ENCODE data around the gene RAB17.

Gene RAB17

DNA sequence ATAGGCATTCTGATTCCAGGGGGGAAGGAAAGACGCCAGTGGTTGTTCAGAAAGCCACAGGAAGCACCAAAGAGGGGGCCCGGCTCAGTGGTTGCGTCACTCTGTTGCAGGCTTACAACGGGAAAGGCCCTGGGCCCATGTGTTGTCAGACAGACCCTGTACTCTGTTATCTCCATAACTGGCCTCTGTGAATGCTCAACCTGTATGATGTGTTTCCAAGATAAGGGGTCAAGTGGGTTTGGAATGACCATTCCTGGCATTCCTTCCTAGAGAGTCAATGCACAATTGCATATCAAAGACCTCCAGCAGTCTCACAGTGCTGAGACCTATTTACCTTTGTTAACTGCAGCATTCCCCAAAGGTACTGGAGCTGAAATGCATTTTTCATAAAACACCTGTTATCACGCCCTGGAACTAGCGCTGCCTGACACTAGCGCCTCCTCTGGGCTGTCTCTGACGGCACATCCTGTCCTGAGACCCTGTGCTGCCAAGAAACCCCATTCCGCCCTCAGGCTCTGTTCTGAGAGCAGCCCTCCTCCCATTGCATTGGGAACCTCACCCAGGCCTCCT is 23.7 kb upstream of the RAB17 start:
- ATAC-seq: no peak; the same call in 2 of the 3 replicates

DNA sequence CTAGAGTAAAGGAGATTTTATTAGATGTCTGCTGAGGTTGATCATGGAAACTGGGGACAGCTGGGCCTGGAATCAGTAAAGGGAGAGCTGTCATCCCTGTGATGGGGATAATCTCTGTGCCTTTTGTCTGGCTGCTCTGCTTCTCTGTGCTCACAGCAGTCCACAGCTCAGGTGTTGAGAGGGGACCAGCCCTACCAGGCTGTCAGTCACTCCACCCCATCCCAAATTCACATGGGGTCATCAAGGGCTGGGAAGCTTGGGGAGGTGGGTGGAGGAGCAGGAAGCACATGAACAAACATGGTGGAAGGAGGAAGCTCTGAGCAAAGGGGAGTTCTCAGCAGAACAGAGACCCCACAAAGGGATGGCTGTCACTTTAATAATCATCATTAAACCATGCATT is 23.1 kb upstream of the RAB17 start:
- no peak for ATAC-seq
- no peak for TF ChIP-seq GLIS3 (CRISPR knock-in tag; IDR thresholded peaks at IDR 0.05)
- TF ChIP-seq, protein P1, sequence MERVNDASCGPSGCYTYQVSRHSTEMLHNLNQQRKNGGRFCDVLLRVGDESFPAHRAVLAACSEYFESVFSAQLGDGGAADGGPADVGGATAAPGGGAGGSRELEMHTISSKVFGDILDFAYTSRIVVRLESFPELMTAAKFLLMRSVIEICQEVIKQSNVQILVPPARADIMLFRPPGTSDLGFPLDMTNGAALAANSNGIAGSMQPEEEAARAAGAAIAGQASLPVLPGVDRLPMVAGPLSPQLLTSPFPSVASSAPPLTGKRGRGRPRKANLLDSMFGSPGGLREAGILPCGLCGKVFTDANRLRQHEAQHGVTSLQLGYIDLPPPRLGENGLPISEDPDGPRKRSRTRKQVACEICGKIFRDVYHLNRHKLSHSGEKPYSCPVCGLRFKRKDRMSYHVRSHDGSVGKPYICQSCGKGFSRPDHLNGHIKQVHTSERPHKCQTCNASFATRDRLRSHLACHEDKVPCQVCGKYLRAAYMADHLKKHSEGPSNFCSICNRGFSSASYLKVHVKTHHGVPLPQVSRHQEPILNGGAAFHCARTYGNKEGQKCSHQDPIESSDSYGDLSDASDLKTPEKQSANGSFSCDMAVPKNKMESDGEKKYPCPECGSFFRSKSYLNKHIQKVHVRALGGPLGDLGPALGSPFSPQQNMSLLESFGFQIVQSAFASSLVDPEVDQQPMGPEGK (CRISPR knock-in tag; IDR thresholded peaks at IDR 0.05; ENCODE audit: borderline replicate concordance): no peak
- TF ChIP-seq ZNF565 (CRISPR knock-in tag; conservative IDR thresholded peaks at IDR 0.05; ENCODE audit: low read depth): no peak
- TF ChIP-seq ZFP30 (CRISPR knock-in tag; IDR thresholded peaks at IDR 0.05): no peak
- no peak for TF ChIP-seq SNAI2 (CRISPR knock-in tag; IDR thresholded peaks at IDR 0.05)
- TF ChIP-seq TCF4 (CRISPR knock-in tag; IDR thresholded peaks at IDR 0.05; ENCODE audit: borderline replicate concordance): no peak
- TF ChIP-seq, protein P2, sequence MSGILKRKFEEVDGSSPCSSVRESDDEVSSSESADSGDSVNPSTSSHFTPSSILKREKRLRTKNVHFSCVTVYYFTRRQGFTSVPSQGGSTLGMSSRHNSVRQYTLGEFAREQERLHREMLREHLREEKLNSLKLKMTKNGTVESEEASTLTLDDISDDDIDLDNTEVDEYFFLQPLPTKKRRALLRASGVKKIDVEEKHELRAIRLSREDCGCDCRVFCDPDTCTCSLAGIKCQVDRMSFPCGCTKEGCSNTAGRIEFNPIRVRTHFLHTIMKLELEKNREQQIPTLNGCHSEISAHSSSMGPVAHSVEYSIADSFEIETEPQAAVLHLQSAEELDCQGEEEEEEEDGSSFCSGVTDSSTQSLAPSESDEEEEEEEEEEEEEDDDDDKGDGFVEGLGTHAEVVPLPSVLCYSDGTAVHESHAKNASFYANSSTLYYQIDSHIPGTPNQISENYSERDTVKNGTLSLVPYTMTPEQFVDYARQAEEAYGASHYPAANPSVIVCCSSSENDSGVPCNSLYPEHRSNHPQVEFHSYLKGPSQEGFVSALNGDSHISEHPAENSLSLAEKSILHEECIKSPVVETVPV (CRISPR knock-in tag; IDR thresholded peaks at IDR 0.05): no peak
- no peak for TF ChIP-seq ZC3H10 (CRISPR knock-in tag; IDR thresholded peaks at IDR 0.05)
- no peak for TF ChIP-seq ESRRG (CRISPR knock-in tag; IDR thresholded peaks at IDR 0.05)
- no peak for TF ChIP-seq PPARA (CRISPR knock-in tag; IDR thresholded peaks at IDR 0.05; ENCODE audit: borderline replicate concordance)
- TF ChIP-seq BACH2 (CRISPR knock-in tag; IDR thresholded peaks at IDR 0.05; ENCODE audit: borderline replicate concordance): no peak

More for the DNA sequence above, 23.7 kb upstream of the RAB17 start:
- TF ChIP-seq CSDC2 (CRISPR knock-in tag; IDR thresholded peaks at IDR 0.05): 0 out of 2 replicates have a peak, but pooled peaks have one; percentile 66
- TF ChIP-seq, protein P3, sequence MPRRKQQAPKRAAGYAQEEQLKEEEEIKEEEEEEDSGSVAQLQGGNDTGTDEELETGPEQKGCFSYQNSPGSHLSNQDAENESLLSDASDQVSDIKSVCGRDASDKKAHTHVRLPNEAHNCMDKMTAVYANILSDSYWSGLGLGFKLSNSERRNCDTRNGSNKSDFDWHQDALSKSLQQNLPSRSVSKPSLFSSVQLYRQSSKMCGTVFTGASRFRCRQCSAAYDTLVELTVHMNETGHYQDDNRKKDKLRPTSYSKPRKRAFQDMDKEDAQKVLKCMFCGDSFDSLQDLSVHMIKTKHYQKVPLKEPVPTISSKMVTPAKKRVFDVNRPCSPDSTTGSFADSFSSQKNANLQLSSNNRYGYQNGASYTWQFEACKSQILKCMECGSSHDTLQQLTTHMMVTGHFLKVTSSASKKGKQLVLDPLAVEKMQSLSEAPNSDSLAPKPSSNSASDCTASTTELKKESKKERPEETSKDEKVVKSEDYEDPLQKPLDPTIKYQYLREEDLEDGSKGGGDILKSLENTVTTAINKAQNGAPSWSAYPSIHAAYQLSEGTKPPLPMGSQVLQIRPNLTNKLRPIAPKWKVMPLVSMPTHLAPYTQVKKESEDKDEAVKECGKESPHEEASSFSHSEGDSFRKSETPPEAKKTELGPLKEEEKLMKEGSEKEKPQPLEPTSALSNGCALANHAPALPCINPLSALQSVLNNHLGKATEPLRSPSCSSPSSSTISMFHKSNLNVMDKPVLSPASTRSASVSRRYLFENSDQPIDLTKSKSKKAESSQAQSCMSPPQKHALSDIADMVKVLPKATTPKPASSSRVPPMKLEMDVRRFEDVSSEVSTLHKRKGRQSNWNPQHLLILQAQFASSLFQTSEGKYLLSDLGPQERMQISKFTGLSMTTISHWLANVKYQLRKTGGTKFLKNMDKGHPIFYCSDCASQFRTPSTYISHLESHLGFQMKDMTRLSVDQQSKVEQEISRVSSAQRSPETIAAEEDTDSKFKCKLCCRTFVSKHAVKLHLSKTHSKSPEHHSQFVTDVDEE (CRISPR knock-in tag; IDR thresholded peaks at IDR 0.05): 0 out of 2 replicates have a peak, but pooled peaks have one; percentile 31
- TF ChIP-seq PPARA (CRISPR knock-in tag; IDR thresholded peaks at IDR 0.05; ENCODE audit: borderline replicate concordance): no peak
- TF ChIP-seq ZC3H10 (CRISPR knock-in tag; IDR thresholded peaks at IDR 0.05): no peak
- TF ChIP-seq ZNF70 (CRISPR knock-in tag; IDR thresholded peaks at IDR 0.05): no peak
- no peak for TF ChIP-seq GLIS3 (CRISPR knock-in tag; IDR thresholded peaks at IDR 0.05)
- TF ChIP-seq ZNF565 (CRISPR knock-in tag; conservative IDR thresholded peaks at IDR 0.05; ENCODE audit: low read depth): no peak
- 0 out of 2 replicates have a peak, but pooled peaks have one; percentile 19 for TF ChIP-seq ZFP3 (CRISPR knock-in tag; IDR thresholded peaks at IDR 0.05)
- no peak for TF ChIP-seq ZFP30 (CRISPR knock-in tag; IDR thresholded peaks at IDR 0.05)
- no peak for TF ChIP-seq OSR1 (CRISPR knock-in tag; IDR thresholded peaks at IDR 0.05)
- TF ChIP-seq ARNTL (CRISPR knock-in tag; IDR thresholded peaks at IDR 0.05; ENCODE audit: borderline replicate concordance, low read depth): no peak
- TF ChIP-seq, protein P2 (CRISPR knock-in tag; IDR thresholded peaks at IDR 0.05): no peak
- TF ChIP-seq ZNF8 (CRISPR knock-in tag; IDR thresholded peaks at IDR 0.05): no peak
- TF ChIP-seq TCF4 (CRISPR knock-in tag; IDR thresholded peaks at IDR 0.05; ENCODE audit: borderline replicate concordance): peak; percentile 39; the same call in 1 of the 2 replicates
- TF ChIP-seq BACH2 (CRISPR knock-in tag; IDR thresholded peaks at IDR 0.05; ENCODE audit: borderline replicate concordance): no peak
- TF ChIP-seq, protein P4, sequence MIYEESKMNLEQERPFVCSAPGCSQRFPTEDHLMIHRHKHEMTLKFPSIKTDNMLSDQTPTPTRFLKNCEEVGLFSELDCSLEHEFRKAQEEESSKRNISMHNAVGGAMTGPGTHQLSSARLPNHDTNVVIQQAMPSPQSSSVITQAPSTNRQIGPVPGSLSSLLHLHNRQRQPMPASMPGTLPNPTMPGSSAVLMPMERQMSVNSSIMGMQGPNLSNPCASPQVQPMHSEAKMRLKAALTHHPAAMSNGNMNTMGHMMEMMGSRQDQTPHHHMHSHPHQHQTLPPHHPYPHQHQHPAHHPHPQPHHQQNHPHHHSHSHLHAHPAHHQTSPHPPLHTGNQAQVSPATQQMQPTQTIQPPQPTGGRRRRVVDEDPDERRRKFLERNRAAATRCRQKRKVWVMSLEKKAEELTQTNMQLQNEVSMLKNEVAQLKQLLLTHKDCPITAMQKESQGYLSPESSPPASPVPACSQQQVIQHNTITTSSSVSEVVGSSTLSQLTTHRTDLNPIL (CRISPR knock-in tag; IDR thresholded peaks at IDR 0.05; ENCODE audit: low read depth): no peak
- no peak for TF ChIP-seq RARB (CRISPR knock-in tag; IDR thresholded peaks at IDR 0.05)
- 0 out of 2 replicates have a peak, but pooled peaks have one; percentile 59 for TF ChIP-seq ESRRG (CRISPR knock-in tag; IDR thresholded peaks at IDR 0.05)
- TF ChIP-seq, protein P1 (CRISPR knock-in tag; IDR thresholded peaks at IDR 0.05; ENCODE audit: borderline replicate concordance): no peak
- peak; percentile 74 for TF ChIP-seq ISL1 (CRISPR knock-in tag; IDR thresholded peaks at IDR 0.05)
- no peak for TF ChIP-seq TOX (CRISPR knock-in tag; IDR thresholded peaks at IDR 0.05; ENCODE audit: borderline replicate concordance)
- no peak for TF ChIP-seq SNAI2 (CRISPR knock-in tag; IDR thresholded peaks at IDR 0.05)
- TF ChIP-seq, protein P5, sequence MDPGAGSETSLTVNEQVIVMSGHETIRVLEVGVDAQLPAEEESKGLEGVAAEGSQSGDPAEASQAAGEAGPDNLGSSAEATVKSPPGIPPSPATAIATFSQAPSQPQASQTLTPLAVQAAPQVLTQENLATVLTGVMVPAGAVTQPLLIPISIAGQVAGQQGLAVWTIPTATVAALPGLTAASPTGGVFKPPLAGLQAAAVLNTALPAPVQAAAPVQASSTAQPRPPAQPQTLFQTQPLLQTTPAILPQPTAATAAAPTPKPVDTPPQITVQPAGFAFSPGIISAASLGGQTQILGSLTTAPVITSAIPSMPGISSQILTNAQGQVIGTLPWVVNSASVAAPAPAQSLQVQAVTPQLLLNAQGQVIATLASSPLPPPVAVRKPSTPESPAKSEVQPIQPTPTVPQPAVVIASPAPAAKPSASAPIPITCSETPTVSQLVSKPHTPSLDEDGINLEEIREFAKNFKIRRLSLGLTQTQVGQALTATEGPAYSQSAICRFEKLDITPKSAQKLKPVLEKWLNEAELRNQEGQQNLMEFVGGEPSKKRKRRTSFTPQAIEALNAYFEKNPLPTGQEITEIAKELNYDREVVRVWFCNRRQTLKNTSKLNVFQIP (CRISPR knock-in tag; IDR thresholded peaks at IDR 0.05; ENCODE audit: borderline replicate concordance, low read depth): no peak

Measured in SK-N-SH treated with all-trans-retinoic acid at 6 μM for 48 hours (cell line).